Measurements from ENCODE around the gene CFAP52.

DNA sequence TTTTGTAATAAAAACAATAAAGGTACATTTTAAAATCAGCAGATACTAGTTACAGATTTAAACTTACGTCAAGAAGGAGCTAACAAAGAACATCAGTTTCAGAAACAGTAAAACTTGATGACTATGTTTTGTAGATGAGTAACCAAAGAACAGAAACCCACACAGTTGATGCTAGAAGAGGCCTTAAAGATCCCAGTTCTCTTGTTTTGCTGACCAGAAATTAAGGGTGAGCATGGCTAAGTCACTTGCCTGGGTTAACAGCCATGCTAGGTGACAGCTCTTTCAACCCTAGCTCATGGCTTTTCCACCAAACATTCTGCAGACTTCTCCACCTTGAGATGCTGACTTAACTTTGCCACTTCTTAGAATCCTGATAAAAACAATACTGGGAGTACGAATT lies 27.2 kb upstream of the CFAP52 start:
- TF ChIP-seq, protein P1, sequence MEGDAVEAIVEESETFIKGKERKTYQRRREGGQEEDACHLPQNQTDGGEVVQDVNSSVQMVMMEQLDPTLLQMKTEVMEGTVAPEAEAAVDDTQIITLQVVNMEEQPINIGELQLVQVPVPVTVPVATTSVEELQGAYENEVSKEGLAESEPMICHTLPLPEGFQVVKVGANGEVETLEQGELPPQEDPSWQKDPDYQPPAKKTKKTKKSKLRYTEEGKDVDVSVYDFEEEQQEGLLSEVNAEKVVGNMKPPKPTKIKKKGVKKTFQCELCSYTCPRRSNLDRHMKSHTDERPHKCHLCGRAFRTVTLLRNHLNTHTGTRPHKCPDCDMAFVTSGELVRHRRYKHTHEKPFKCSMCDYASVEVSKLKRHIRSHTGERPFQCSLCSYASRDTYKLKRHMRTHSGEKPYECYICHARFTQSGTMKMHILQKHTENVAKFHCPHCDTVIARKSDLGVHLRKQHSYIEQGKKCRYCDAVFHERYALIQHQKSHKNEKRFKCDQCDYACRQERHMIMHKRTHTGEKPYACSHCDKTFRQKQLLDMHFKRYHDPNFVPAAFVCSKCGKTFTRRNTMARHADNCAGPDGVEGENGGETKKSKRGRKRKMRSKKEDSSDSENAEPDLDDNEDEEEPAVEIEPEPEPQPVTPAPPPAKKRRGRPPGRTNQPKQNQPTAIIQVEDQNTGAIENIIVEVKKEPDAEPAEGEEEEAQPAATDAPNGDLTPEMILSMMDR (optimal IDR thresholded peaks at IDR 0.05 in 1 of 3, IDR thresholded peaks at IDR 0.05 in 1 of 3, conservative IDR thresholded peaks at IDR 0.05 in 1 of 3; ENCODE audit: extremely low read depth in 1 of 3, insufficient read depth in 2 of 3, low read length in 3 of 3) = no peak
- no peak for TF ChIP-seq EZH2 (IDR thresholded peaks at IDR 0.05; ENCODE audit: low read length)
